K562 (cell line): ENCODE results near the gene SUSD3. TPM values are rescaled to one million over a fixed set of nuclear protein-coding genes. Genes with fewer than 3 reads are reported as not detected.

ENCODE experiments used
- CBFA2T3 ChIP-seq: fragments of 450-650 bp; IDR thresholded peaks from 2 replicates; pipeline ENCODE4 v1.6.1; 2017
- CEBPB ChIP-seq: fragments of 450-650 bp; IDR thresholded peaks from 2 replicates; pipeline ENCODE4 v1.6.1; 2016; ENCODE audit warnings: missing genetic modification characterization, missing compliant biosample characterization
- CREB1 ChIP-seq, 2 experiments: sonication (generic) in 1 of 2; formaldehyde crosslinking in 1 of 2; IDR thresholded peaks; 2 replicates each; pipeline versions ENCODE4 v1.6.1 to v1.8.0; 2012 to 2022; ENCODE audit warnings: inconsistent platforms in 1 of 2, mild to moderate bottlenecking in 1 of 2, missing genetic modification reagents in 1 of 2, moderate library complexity in 1 of 2
- E2F3 ChIP-seq: fragments of 250-450 bp; sonication (Bioruptor Pico); IDR thresholded peaks from 2 replicates; pipeline ENCODE4 v1.4.0; 2020; ENCODE audit warnings: mild to moderate bottlenecking
- HDAC3 ChIP-seq: fragments of 450-650 bp; IDR thresholded peaks from 2 replicates; pipeline ENCODE4 v1.6.1; 2018; ENCODE audit warnings: borderline replicate concordance, mild to moderate bottlenecking, moderate library complexity; ENCODE audit not compliant: partially characterized antibody
- LCOR ChIP-seq: sonication (generic); formaldehyde crosslinking; IDR thresholded peaks from 2 replicates; pipeline ENCODE4 v1.8.0; 2022; ENCODE audit warnings: mild to moderate bottlenecking, missing genetic modification reagents
- NFATC3 ChIP-seq: fragments of 450-650 bp; IDR thresholded peaks from 2 replicates; pipeline ENCODE4 v1.6.1; 2017; ENCODE audit warnings: mild to moderate bottlenecking
- PCBP2 ChIP-seq: fragments of 200-400 bp; formaldehyde crosslinking; IDR thresholded peaks from 2 replicates; pipeline ENCODE4 v1.6.1; 2018; ENCODE audit warnings: low read length, low read depth, mild to moderate bottlenecking, moderate library complexity; ENCODE audit not compliant: poor library complexity, severe bottlenecking
- POLR3A ChIP-seq: IDR thresholded peaks from 2 replicates; pipeline ENCODE4 v1.6.1; 2011; ENCODE audit warnings: borderline replicate concordance, mild to moderate bottlenecking, moderate library complexity; ENCODE audit not compliant: insufficient read length, insufficient read depth; ENCODE audit errors: extremely low read depth
- RAD51 ChIP-seq: fragments of 450-650 bp; IDR thresholded peaks from 2 replicates; pipeline ENCODE4 v1.7.1; 2016; ENCODE audit warnings: low read depth, mild to moderate bottlenecking, borderline replicate concordance
- SREBF1 ChIP-seq: fragments of 150-350 bp; IDR thresholded peaks from 2 replicates; pipeline ENCODE4 v1.6.1; 2014; ENCODE audit warnings: antibody characterized with exemption, low read depth, low read length, borderline replicate concordance
- ZBTB26 ChIP-seq: fragments of 450-650 bp; formaldehyde crosslinking; IDR thresholded peaks from 2 replicates; pipeline ENCODE4 v1.4.0; 2022; ENCODE audit warnings: missing genetic modification characterization
- ZFP30 ChIP-seq: fragments of 250-450 bp; sonication (Bioruptor Pico); IDR thresholded peaks from 2 replicates; pipeline ENCODE4 v1.8.0; 2022; ENCODE audit warnings: moderate library complexity, mild to moderate bottlenecking, inconsistent platforms, borderline replicate concordance
- ZNF12 ChIP-seq: sonication (generic); formaldehyde crosslinking; IDR thresholded peaks from 2 replicates; pipeline ENCODE4 v1.4.0; 2020; ENCODE audit warnings: mild to moderate bottlenecking, missing genetic modification reagents
- ZNF384 ChIP-seq: IDR thresholded peaks from 2 replicates; pipeline ENCODE4 v1.6.1; 2012; ENCODE audit warnings: low read depth, low read length, improper control_type of control experiment
- ZNF592 ChIP-seq: fragments of 450-650 bp; IDR thresholded peaks from 2 replicates; pipeline ENCODE4 v1.6.1; 2017; ENCODE audit warnings: antibody characterized with exemption, mild to moderate bottlenecking
- ZNF644 ChIP-seq: fragments of 200-800 bp; sonication (Bioruptor generic); IDR thresholded peaks from 2 replicates; pipeline ENCODE4 v1.6.1; 2016; ENCODE audit warnings: low read depth, missing genetic modification characterization, missing compliant biosample characterization
- polyA plus RNA-seq, 8 experiments: library from polyadenylated mRNA; depleted of rRNA in 4 of 8; stranded (reverse) in 5 of 8; unstranded in 3 of 8; fragments of >200 nt; fragmentation: Nextera tagmentation in 2 of 8; fragmentation: Illumina TruSeq in 1 of 8; extraction: Ambion mirVana in 2 of 8; extraction: Trizol in 1 of 8; gene quantifications; 2 replicates each; pipeline versions ENCODE4 v1.2.1 to v1.2.3, GENCODE V29; 2011 to 2014; ENCODE audit warnings: inconsistent platforms in 1 of 8, missing spikeins in 1 of 8
- total RNA-seq, 7 experiments: library from RNA; depleted of rRNA in 6 of 7; stranded (reverse); fragments of >200 nt in 6 of 7; fragmentation: Illumina TruSeq in 2 of 7; extraction: Trizol in 2 of 7; gene quantifications; 2 replicates each; pipeline versions ENCODE4 v1.2.1 to v1.2.3, GENCODE V29; 2011 to 2021; ENCODE audit warnings: low replicate concordance in 1 of 7
- TF ChIP-seq, protein P1 (sequence below): sonication (generic); formaldehyde crosslinking; IDR thresholded peaks from 2 replicates; pipeline ENCODE4 v1.8.1; 2023; ENCODE audit warnings: mild to moderate bottlenecking, missing genetic modification reagents
- TF ChIP-seq, protein P2 (sequence below), 2 experiments: fragments of 450-650 bp in 1 of 2; sonication (generic) in 1 of 2; formaldehyde crosslinking in 1 of 2; IDR thresholded peaks in 1 of 2; conservative IDR thresholded peaks in 1 of 2; 2 replicates each; pipeline versions ENCODE4 v1.6.1 to v1.8.1; 2016 to 2023; ENCODE audit warnings: mild to moderate bottlenecking in 2 of 2, moderate library complexity in 2 of 2, inconsistent platforms in 1 of 2, missing genetic modification reagents in 1 of 2

SUSD3 gene
- total and polyA plus RNA-seq, 9 of the 15 experiments (the other 6 are each of a cell fraction or from before 2014, with no cell fraction given), result 1.3 to 21.7 (median 11.4) TPM

- TF ChIP-seq ZNF592 (no peak), POLR3A (no peak), CREB1 (IDR thresholded peaks at IDR 0.05) (peak; percentile 23; the same call in 1 of the 2 replicates), CREB1 (CRISPR knock-in tag; IDR thresholded peaks at IDR 0.05) (peak; percentile 58), RAD51 (peak; percentile 99), ZFP30 (CRISPR knock-in tag) (no peak), SREBF1 (peak; percentile 22; the same call in 1 of the 2 replicates), ZBTB26 (CRISPR knock-in tag) (no peak), ZNF384 (no peak), ZNF12 (no peak), LCOR (no peak), PCBP2 (no peak), HDAC3 (no peak), CEBPB (no peak), E2F3 (no peak), NFATC3 (no peak), ZNF644 (tag) (no peak), CBFA2T3 (0 out of 2 replicates have a peak, but pooled peaks have one; percentile 20)
- TF ChIP-seq, protein P1, sequence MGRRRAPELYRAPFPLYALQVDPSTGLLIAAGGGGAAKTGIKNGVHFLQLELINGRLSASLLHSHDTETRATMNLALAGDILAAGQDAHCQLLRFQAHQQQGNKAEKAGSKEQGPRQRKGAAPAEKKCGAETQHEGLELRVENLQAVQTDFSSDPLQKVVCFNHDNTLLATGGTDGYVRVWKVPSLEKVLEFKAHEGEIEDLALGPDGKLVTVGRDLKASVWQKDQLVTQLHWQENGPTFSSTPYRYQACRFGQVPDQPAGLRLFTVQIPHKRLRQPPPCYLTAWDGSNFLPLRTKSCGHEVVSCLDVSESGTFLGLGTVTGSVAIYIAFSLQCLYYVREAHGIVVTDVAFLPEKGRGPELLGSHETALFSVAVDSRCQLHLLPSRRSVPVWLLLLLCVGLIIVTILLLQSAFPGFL (CRISPR knock-in tag), result no peak
- TF ChIP-seq, protein P2, sequence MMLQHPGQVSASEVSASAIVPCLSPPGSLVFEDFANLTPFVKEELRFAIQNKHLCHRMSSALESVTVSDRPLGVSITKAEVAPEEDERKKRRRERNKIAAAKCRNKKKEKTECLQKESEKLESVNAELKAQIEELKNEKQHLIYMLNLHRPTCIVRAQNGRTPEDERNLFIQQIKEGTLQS (IDR thresholded peaks at IDR 0.05), result peak; percentile 46; the same call in 1 of the 2 replicates
- TF ChIP-seq, protein P2 (CRISPR knock-in tag; conservative IDR thresholded peaks at IDR 0.05), result no peak
Measured at GRCh38 chr9:93071464-93071863, 13.0 kb downstream of the SUSD3 start (continued).
